ENCODE measurements around the gene KRT84.

Gene KRT84

GRCh38 chr12:52383331-52383730 lies 2.1 kb downstream of the KRT84 start:
- no peak for DNase-seq (ENCODE audit: low read depth, low spot score)

GRCh38 chr12:52382854-52383253 lies 2.6 kb downstream of the KRT84 start:
- DNase-seq (ENCODE audit: low read depth, low spot score), result no peak

GRCh38 chr12:52381206-52381605 lies 4.2 kb downstream of the KRT84 start:
- no peak for DNase-seq (ENCODE audit: low read depth, low spot score)

GRCh38 chr12:52380271-52380694 lies 5.2 kb downstream of the KRT84 start:
- no peak for DNase-seq (ENCODE audit: low read depth, low spot score)

- no peak for DNase-seq (ENCODE audit: low read depth, low spot score)
These were observed 5.9 kb downstream of the KRT84 start for GRCh38 chr12:52379536-52379935.

- no peak for DNase-seq (ENCODE audit: low read depth, low spot score)
These were observed 7.4 kb downstream of the KRT84 start for GRCh38 chr12:52378091-52378490.

GRCh38 chr12:52377266-52377665 lies 8.2 kb downstream of the KRT84 start:
- DNase-seq (ENCODE audit: low read depth, low spot score), result no peak

- peak; percentile 56 for DNase-seq (ENCODE audit: low read depth, low spot score)
These were observed 13.0 kb downstream of the KRT84 start for GRCh38 chr12:52372216-52373154.

GRCh38 chr12:52371716-52372115 lies 13.7 kb downstream of the KRT84 start:
- DNase-seq (ENCODE audit: low read depth, low spot score), result no peak

- DNase-seq (ENCODE audit: low read depth, low spot score), result no peak
These were observed 14.4 kb downstream of the KRT84 start for GRCh38 chr12:52370926-52371608.

GRCh38 chr12:52369809-52370208 lies 15.6 kb downstream of the KRT84 start:
- DNase-seq (ENCODE audit: low read depth, low spot score), result no peak

- DNase-seq (ENCODE audit: low read depth, low spot score), result no peak
These were observed 16.2 kb downstream of the KRT84 start for GRCh38 chr12:52369211-52369610.

GRCh38 chr12:52368508-52368907 lies 16.9 kb downstream of the KRT84 start:
- DNase-seq (ENCODE audit: low read depth, low spot score), result no peak

GRCh38 chr12:52367876-52368275 lies 17.6 kb downstream of the KRT84 start:
- DNase-seq (ENCODE audit: low read depth, low spot score), result no peak

- no peak for DNase-seq (ENCODE audit: low read depth, low spot score)
These were observed 18.5 kb downstream of the KRT84 start, which contains the start of gene KRT85 for GRCh38 chr12:52366738-52367485. Gene KRT85, minus strand, starts transcription at chr12:52367481. Its CDS starts 76 bp downstream, at chr12:52367405.

- DNase-seq (ENCODE audit: low read depth, low spot score), result no peak
These were observed 20.5 kb downstream of the KRT84 start for GRCh38 chr12:52364901-52365489.

- no peak for DNase-seq (ENCODE audit: low read depth, low spot score)
These were observed 21.4 kb downstream of the KRT84 start for GRCh38 chr12:52364061-52364460.

GRCh38 chr12:52363111-52363679 lies 22.3 kb downstream of the KRT84 start:
- DNase-seq (ENCODE audit: low read depth, low spot score), result no peak

GRCh38 chr12:52362118-52362726 lies 23.2 kb downstream of the KRT84 start:
- no peak for DNase-seq (ENCODE audit: low read depth, low spot score)

GRCh38 chr12:52361553-52361952 lies 23.9 kb downstream of the KRT84 start:
- no peak for DNase-seq (ENCODE audit: low read depth, low spot score)
